K562 (cell line): Measurements from ENCODE around the gene IKBKG. TPM values are rescaled to one million over a fixed set of nuclear protein-coding genes. Genes with fewer than 3 reads are reported as not detected.

ENCODE experiments used
- ATAC-seq: fragments of 200-7000 bp; cut with Tn5 transposase; 3 replicates; pipeline ENCODE4 v1.9.1; 2020; ENCODE audit warnings: moderate library complexity
- BruUV-seq: library from RNA; stranded (reverse); fragments of 400-500 nt; replicated peaks from 2 replicates; lab custom pipeline; 2021; lab: Mats Ljungman, UMichigan
- CTCF ChIA-PET: fragments of 300-600 bp; formaldehyde crosslinking; extraction: SDS; loops from one replicate; lab custom pipeline; 2021; ENCODE audit warnings: low intra/inter-chr PET ratio; lab: Yijun Ruan, JAX
- POLR2A ChIA-PET: fragments of 300-600, 350-650 bp; sonication (Branson Sonifier 250); formaldehyde crosslinking; extraction: SDS; loops from one replicate; lab custom pipeline; 2021; ENCODE audit warnings: antibody characterized with exemption, inconsistent platforms; lab: Yijun Ruan, JAX
- DNase-seq, 4 experiments: peaks; one replicate each; pipeline versions ENCODE4 v3.0.0 to v3.0.0-alpha.2; 2011 to 2018; ENCODE audit warnings: low spot score in 3 of 4, mixed read lengths in 3 of 4; ENCODE audit errors: extremely low read depth in 1 of 4
- FAIRE-seq: peaks from 2 replicates; lab custom pipeline; 2011; peaks lifted over from hg19 to GRCh38; lab: Jason Lieb, UNC
- H2AFZ ChIP-seq: 2 replicates; pipeline ENCODE4 v1.6.0; 2011; ENCODE audit warnings: low read depth, low read length, control low read depth, inconsistent platforms
- H3K27ac ChIP-seq: fragments of 200-600 bp; 3 replicates; pipeline ENCODE4 v1.8.0; 2011; ENCODE audit warnings: low read depth, mild to moderate bottlenecking, control low read depth, inconsistent platforms, low read length, moderate library complexity, mixed read lengths; ENCODE audit errors: extremely low read depth
- H3K27me3 ChIP-seq, 2 experiments: fragments of 300-600 bp in 1 of 2; 2 replicates in 1 of 2; 3 replicates in 1 of 2; pipeline versions ENCODE4 v1.6.0 to v1.8.0; 2011; ENCODE audit warnings: inconsistent platforms in 2 of 2, low read length in 2 of 2, mild to moderate bottlenecking in 1 of 2, mixed read lengths in 1 of 2, moderate library complexity in 1 of 2; ENCODE audit not compliant: control insufficient read depth in 2 of 2, insufficient read depth in 2 of 2
- H3K36me3 ChIP-seq: fragments of 300-600 bp; 3 replicates; pipeline ENCODE4 v1.8.0; 2011; ENCODE audit warnings: mild to moderate bottlenecking, low read length, inconsistent platforms; ENCODE audit not compliant: control insufficient read depth, insufficient read depth
- H3K4me1 ChIP-seq, 2 experiments: fragments of 200-600 bp in 1 of 2; replicated peaks in 1 of 2; 2 replicates in 1 of 2; 3 replicates in 1 of 2; pipeline versions ENCODE4 v1.5.1 to v1.8.0; 2011; ENCODE audit warnings: inconsistent platforms in 2 of 2, low read length in 2 of 2, mild to moderate bottlenecking in 1 of 2, mixed read lengths in 1 of 2, moderate library complexity in 1 of 2; ENCODE audit not compliant: control insufficient read depth in 2 of 2, insufficient read depth in 2 of 2
- H3K4me2 ChIP-seq: 2 replicates; pipeline ENCODE4 v1.6.1; 2011; ENCODE audit warnings: low read length, control low read depth, inconsistent platforms, mixed read lengths; ENCODE audit not compliant: insufficient read depth
- H3K4me3 ChIP-seq: fragments of 200-600 bp; sonication (generic), shearing (Covaris generic); 2 replicates; pipeline ENCODE4 v1.5.1; 2016; ENCODE audit warnings: control low read depth, inconsistent platforms
- H3K79me2 ChIP-seq: fragments of 200-600 bp; 3 replicates; pipeline ENCODE4 v1.8.0; 2011; ENCODE audit warnings: low read length, inconsistent platforms; ENCODE audit not compliant: control insufficient read depth, insufficient read depth
- H3K9ac ChIP-seq, 2 experiments: 2 replicates each; pipeline versions ENCODE4 v1.6.0 to v1.6.1; 2011; ENCODE audit warnings: low read depth in 2 of 2, low read length in 2 of 2, control low read depth in 1 of 2, inconsistent platforms in 1 of 2, mild to moderate bottlenecking in 1 of 2, mixed read lengths in 1 of 2; ENCODE audit not compliant: insufficient read depth in 1 of 2
- H3K9me1 ChIP-seq: one replicate; pipeline ENCODE4 v1.6.0; 2011; ENCODE audit warnings: inconsistent platforms, mild to moderate bottlenecking, low read length, moderate library complexity; ENCODE audit not compliant: control insufficient read depth, insufficient read depth
- H3K9me3 ChIP-seq: replicated peaks from 2 replicates; pipeline ENCODE4 v1.5.1; 2011; ENCODE audit warnings: low read depth, low read length, inconsistent platforms; ENCODE audit not compliant: control insufficient read depth, insufficient read depth
- H4K20me1 ChIP-seq: replicated peaks from 2 replicates; pipeline ENCODE4 v1.6.1; 2011; ENCODE audit warnings: low read length, inconsistent platforms, mixed read lengths; ENCODE audit not compliant: control insufficient read depth, insufficient read depth
- GABPB1 ChIP-seq: sonication (generic); formaldehyde crosslinking; IDR thresholded peaks from 2 replicates; pipeline ENCODE4 v1.8.0; 2022; ENCODE audit warnings: mild to moderate bottlenecking, missing genetic modification reagents
- PTRF ChIP-seq: fragments of 450-650 bp; IDR thresholded peaks from 2 replicates; pipeline ENCODE4 v1.6.1; 2016; ENCODE audit warnings: mild to moderate bottlenecking, missing genetic modification characterization, missing compliant biosample characterization
- RFX7 ChIP-seq: fragments of 250-450 bp; sonication (Bioruptor Pico); IDR thresholded peaks from 2 replicates; pipeline ENCODE4 v1.5.1; 2021; ENCODE audit warnings: mild to moderate bottlenecking
- WGBS: fragments of 100-300 bp; shearing (Covaris generic); methylation state at CpG from one replicate; pipeline ENCODE4 v1.1.6; 2016; ENCODE audit warnings: low coverage, mixed read lengths; ENCODE audit not compliant: insufficient coverage; ENCODE audit errors: missing lambda C conversion rate; 5-methylcytosine and 5-hydroxymethylcytosine counted together
- in situ Hi-C: fragments of 300-500 bp; cut with MboI; formaldehyde crosslinking; loops from 4 replicates; pipeline ENCODE4 v1.15.0; 2018; ENCODE audit warnings: inconsistent platforms, mixed read lengths
- intact Hi-C: fragments of 100-400 bp; cut with micrococcal nuclease; formaldehyde crosslinking; loops from 2 replicates; pipeline ENCODE4 v1.14.2; 2022
- polyA plus RNA-seq, 8 experiments: library from polyadenylated mRNA; depleted of rRNA in 4 of 8; stranded (reverse) in 5 of 8; unstranded in 3 of 8; fragments of >200 nt; fragmentation: Nextera tagmentation in 2 of 8; fragmentation: Illumina TruSeq in 1 of 8; extraction: Ambion mirVana in 2 of 8; extraction: Trizol in 1 of 8; gene quantifications; 2 replicates each; pipeline versions ENCODE4 v1.2.1 to v1.2.3, GENCODE V29; 2011 to 2014; ENCODE audit warnings: inconsistent platforms in 1 of 8, missing spikeins in 1 of 8
- total RNA-seq, 7 experiments: library from RNA; depleted of rRNA in 6 of 7; stranded (reverse); fragments of >200 nt in 6 of 7; fragmentation: Illumina TruSeq in 2 of 7; extraction: Trizol in 2 of 7; gene quantifications; 2 replicates each; pipeline versions ENCODE4 v1.2.1 to v1.2.3, GENCODE V29; 2011 to 2021; ENCODE audit warnings: low replicate concordance in 1 of 7
- TF ChIP-seq, protein P1 (sequence below): sonication (generic); formaldehyde crosslinking; IDR thresholded peaks from 2 replicates; pipeline ENCODE4 v1.8.0; 2023; ENCODE audit warnings: missing genetic modification reagents, mild to moderate bottlenecking, borderline replicate concordance
- TF ChIP-seq, protein P2 (sequence below): fragments of 450-650 bp; IDR thresholded peaks from one replicate; pipeline ENCODE4 v1.6.1; 2018; ENCODE audit warnings: mild to moderate bottlenecking, moderate library complexity; ENCODE audit not compliant: partially characterized antibody

The IKBKG gene
- total and polyA plus RNA-seq, 9 of the 15 experiments (the other 6 are each of a cell fraction or from before 2014, with no cell fraction given) = 0.68 to 60.0 (median 21.9) TPM

DNA sequence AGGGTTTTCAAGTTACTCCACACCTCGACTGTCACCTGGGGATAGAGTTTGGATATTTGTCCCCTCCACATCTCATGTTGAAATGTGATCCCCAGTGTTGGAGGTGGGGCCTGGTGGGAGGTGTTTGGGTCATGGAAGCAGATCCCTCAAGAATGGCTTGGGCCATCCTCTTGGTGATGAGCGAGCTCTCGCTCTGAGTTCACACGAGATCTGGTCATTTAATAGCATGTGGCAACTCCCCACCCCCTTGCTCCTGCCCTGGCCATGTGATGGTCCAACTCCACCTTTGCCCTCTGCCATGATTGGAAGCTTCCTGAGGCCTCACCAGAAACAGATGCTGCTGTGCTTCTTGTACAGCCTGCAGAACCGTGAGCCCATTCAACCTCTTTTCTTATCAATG, 45.8 kb downstream of the IKBKG start (continued):
- TF ChIP-seq, protein P1, sequence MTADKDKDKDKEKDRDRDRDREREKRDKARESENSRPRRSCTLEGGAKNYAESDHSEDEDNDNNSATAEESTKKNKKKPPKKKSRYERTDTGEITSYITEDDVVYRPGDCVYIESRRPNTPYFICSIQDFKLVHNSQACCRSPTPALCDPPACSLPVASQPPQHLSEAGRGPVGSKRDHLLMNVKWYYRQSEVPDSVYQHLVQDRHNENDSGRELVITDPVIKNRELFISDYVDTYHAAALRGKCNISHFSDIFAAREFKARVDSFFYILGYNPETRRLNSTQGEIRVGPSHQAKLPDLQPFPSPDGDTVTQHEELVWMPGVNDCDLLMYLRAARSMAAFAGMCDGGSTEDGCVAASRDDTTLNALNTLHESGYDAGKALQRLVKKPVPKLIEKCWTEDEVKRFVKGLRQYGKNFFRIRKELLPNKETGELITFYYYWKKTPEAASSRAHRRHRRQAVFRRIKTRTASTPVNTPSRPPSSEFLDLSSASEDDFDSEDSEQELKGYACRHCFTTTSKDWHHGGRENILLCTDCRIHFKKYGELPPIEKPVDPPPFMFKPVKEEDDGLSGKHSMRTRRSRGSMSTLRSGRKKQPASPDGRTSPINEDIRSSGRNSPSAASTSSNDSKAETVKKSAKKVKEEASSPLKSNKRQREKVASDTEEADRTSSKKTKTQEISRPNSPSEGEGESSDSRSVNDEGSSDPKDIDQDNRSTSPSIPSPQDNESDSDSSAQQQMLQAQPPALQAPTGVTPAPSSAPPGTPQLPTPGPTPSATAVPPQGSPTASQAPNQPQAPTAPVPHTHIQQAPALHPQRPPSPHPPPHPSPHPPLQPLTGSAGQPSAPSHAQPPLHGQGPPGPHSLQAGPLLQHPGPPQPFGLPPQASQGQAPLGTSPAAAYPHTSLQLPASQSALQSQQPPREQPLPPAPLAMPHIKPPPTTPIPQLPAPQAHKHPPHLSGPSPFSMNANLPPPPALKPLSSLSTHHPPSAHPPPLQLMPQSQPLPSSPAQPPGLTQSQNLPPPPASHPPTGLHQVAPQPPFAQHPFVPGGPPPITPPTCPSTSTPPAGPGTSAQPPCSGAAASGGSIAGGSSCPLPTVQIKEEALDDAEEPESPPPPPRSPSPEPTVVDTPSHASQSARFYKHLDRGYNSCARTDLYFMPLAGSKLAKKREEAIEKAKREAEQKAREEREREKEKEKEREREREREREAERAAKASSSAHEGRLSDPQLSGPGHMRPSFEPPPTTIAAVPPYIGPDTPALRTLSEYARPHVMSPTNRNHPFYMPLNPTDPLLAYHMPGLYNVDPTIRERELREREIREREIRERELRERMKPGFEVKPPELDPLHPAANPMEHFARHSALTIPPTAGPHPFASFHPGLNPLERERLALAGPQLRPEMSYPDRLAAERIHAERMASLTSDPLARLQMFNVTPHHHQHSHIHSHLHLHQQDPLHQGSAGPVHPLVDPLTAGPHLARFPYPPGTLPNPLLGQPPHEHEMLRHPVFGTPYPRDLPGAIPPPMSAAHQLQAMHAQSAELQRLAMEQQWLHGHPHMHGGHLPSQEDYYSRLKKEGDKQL (CRISPR knock-in tag) = no peak

DNA sequence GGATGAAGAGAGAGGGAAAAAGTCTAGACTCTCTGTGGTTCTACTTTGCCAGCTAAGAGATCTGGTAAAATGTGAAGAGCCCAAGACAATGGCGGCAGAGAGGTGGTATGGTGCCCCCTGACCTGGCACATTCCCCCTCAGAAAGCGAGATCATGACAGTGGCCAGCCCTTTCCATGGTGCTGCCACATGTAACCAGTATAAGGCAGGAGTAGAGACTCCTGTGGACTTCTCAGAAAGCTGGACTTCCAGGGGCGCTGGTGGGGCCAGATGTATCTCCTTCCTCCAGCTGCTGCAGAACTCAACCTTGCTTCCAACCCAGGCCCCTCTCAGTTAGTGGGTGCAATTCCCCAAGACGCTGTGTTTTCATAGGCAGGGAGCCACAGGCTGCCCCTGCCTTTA, 47.1 kb downstream of the IKBKG start:
- no peaks in the 10 kb centered on the region for H3K36me3 ChIP-seq
- no peaks in the 10 kb centered on the region for H3K79me2 ChIP-seq
- H3K9me1 ChIP-seq = no peaks in the 10 kb centered on the region
- intact Hi-C loops = no loop called here
- no peak overlapping the region for H3K27ac ChIP-seq
- H3K27me3 ChIP-seq = peaks cover 0 to 17% of the 10 kb centered on the region in 2 experiments; a peak in 2 of 5 replicates
- WGBS = 4% methylated on average over 4 of the region's 4 CpGs
- H3K4me3 ChIP-seq = no peak overlapping the region
- no peak overlapping the region for H2AFZ ChIP-seq
- ATAC-seq = no peak
- CTCF ChIA-PET = no interaction called here
- POLR2A ChIA-PET = no interaction called here
- H3K4me2 ChIP-seq = no peak overlapping the region
- peaks cover 0 to 2% of the 10 kb centered on the region in 2 experiments; a peak in 1 of 5 replicates for H3K4me1 ChIP-seq
- in situ Hi-C loops = loop anchor here (25.0 kb wide), 1 partner anchor 143 kb away; no protein-coding TSS in a partner anchor
- no peaks in the 10 kb centered on the region; the same call in 1 of the 2 replicates for H3K9me3 ChIP-seq
- H4K20me1 ChIP-seq = no peaks in the 10 kb centered on the region
- H3K9ac ChIP-seq = no peak overlapping the region
- FAIRE-seq = no peak
- DNase-seq = no peak
- no TSS peak for BruUV-seq
- TF ChIP-seq RFX7 (CRISPR knock-in tag) (no peak), GABPB1 (CRISPR knock-in tag) (no peak), PTRF (tag) (no peak)
- TF ChIP-seq, protein P2, sequence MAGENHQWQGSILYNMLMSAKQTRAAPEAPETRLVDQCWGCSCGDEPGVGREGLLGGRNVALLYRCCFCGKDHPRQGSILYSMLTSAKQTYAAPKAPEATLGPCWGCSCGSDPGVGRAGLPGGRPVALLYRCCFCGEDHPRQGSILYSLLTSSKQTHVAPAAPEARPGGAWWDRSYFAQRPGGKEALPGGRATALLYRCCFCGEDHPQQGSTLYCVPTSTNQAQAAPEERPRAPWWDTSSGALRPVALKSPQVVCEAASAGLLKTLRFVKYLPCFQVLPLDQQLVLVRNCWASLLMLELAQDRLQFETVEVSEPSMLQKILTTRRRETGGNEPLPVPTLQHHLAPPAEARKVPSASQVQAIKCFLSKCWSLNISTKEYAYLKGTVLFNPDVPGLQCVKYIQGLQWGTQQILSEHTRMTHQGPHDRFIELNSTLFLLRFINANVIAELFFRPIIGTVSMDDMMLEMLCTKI = no peak
